Neuronal stem cell (in vitro differentiated cells): ENCODE data around the gene ANXA3.

ENCODE experiments used
- DNase-seq: peaks from one replicate; pipeline ENCODE4 v3.0.0-alpha.2; 2013; ENCODE audit warnings: low spot score
- H2AFZ ChIP-seq: one replicate; pipeline ENCODE4 v1.6.1; 2013; ENCODE audit warnings: mild to moderate bottlenecking, low read length, inconsistent platforms
- H2AK5ac ChIP-seq: 2 replicates; pipeline ENCODE4 v1.6.1; 2013; ENCODE audit warnings: low read depth, mild to moderate bottlenecking, inconsistent platforms, low read length, moderate library complexity, mixed read lengths
- H2BK120ac ChIP-seq: 2 replicates; pipeline ENCODE4 v1.6.1; 2013; ENCODE audit warnings: low read depth, mild to moderate bottlenecking, inconsistent platforms, low read length, moderate library complexity, mixed read lengths
- H2BK12ac ChIP-seq: one replicate; pipeline ENCODE4 v1.6.1; 2013; ENCODE audit warnings: low read length, inconsistent platforms
- H2BK15ac ChIP-seq: 2 replicates; pipeline ENCODE4 v1.6.1; 2013; ENCODE audit warnings: mild to moderate bottlenecking, low read length, inconsistent platforms, mixed read lengths
- H2BK5ac ChIP-seq: one replicate; pipeline ENCODE4 v1.6.1; 2013; ENCODE audit warnings: inconsistent platforms, mild to moderate bottlenecking, low read length, moderate library complexity
- H3K14ac ChIP-seq: one replicate; pipeline ENCODE4 v1.6.1; 2013; ENCODE audit warnings: low read length, inconsistent platforms
- H3K18ac ChIP-seq: 2 replicates; pipeline ENCODE4 v1.6.1; 2013; ENCODE audit warnings: low read length, inconsistent platforms
- H3K23ac ChIP-seq: 2 replicates; pipeline ENCODE4 v1.6.1; 2013; ENCODE audit warnings: low read depth, mild to moderate bottlenecking, mixed read lengths, low read length, inconsistent platforms; ENCODE audit not compliant: poor library complexity
- H3K27ac ChIP-seq: replicated peaks from 3 replicates; pipeline ENCODE4 v1.5.1; 2013; ENCODE audit warnings: low read length, inconsistent platforms
- H3K27me3 ChIP-seq, 3 experiments: 2 replicates each; pipeline ENCODE4 v1.6.1; 2013; ENCODE audit warnings: low read length in 3 of 3, mild to moderate bottlenecking in 2 of 3, inconsistent platforms in 1 of 3, low read depth in 1 of 3, mixed read lengths in 1 of 3, moderate library complexity in 1 of 3; ENCODE audit not compliant: control insufficient read depth in 3 of 3, insufficient read depth in 3 of 3
- H3K36me3 ChIP-seq, 2 donors: replicated peaks in 1 of 2; 2 replicates each; pipeline ENCODE4 v1.6.1; 2013; ENCODE audit warnings: low read length in 2 of 2; ENCODE audit not compliant: control insufficient read depth in 2 of 2, insufficient read depth in 2 of 2
- H3K4ac ChIP-seq: 2 replicates; pipeline ENCODE4 v1.6.1; 2013; ENCODE audit warnings: inconsistent platforms, mild to moderate bottlenecking, low read length, moderate library complexity
- H3K4me1 ChIP-seq, 2 donors: 1 replicate in 1 of 2; 2 replicates in 1 of 2; pipeline ENCODE4 v1.6.1; 2013; ENCODE audit warnings: low read length in 2 of 2, low read depth in 1 of 2; ENCODE audit not compliant: control insufficient read depth in 2 of 2, insufficient read depth in 1 of 2
- H3K4me2 ChIP-seq: one replicate; pipeline ENCODE4 v1.6.1; 2013; ENCODE audit warnings: mild to moderate bottlenecking, low read length, inconsistent platforms; ENCODE audit not compliant: insufficient read depth, poor library complexity, severe bottlenecking
- H3K4me3 ChIP-seq, 2 donors: 2 replicates each; pipeline ENCODE4 v1.5.1; 2013; ENCODE audit warnings: low read length in 2 of 2, mild to moderate bottlenecking in 2 of 2, inconsistent platforms in 1 of 2, moderate library complexity in 1 of 2
- H3K79me1 ChIP-seq: one replicate; pipeline ENCODE4 v1.6.1; 2013; ENCODE audit warnings: low read depth, mild to moderate bottlenecking, inconsistent platforms, low read length, moderate library complexity
- H3K9ac ChIP-seq: one replicate; pipeline ENCODE4 v1.6.1; 2013; ENCODE audit warnings: mild to moderate bottlenecking, low read depth, low read length, inconsistent platforms; ENCODE audit not compliant: poor library complexity
- H3K9me3 ChIP-seq, 2 donors: replicated peaks in 1 of 2; 2 replicates each; pipeline versions ENCODE3 to v1.6.1; 2013; ENCODE audit warnings: low read length in 2 of 2, mild to moderate bottlenecking in 2 of 2, inconsistent platforms in 1 of 2, low read depth in 1 of 2, mixed read lengths in 1 of 2, moderate library complexity in 1 of 2; ENCODE audit not compliant: control insufficient read depth in 2 of 2, insufficient read depth in 1 of 2
- H4K8ac ChIP-seq: one replicate; pipeline ENCODE4 v1.6.1; 2013; ENCODE audit warnings: low read depth, mild to moderate bottlenecking, inconsistent platforms, low read length, moderate library complexity
- H4K91ac ChIP-seq: one replicate; pipeline ENCODE4 v1.6.1; 2013; ENCODE audit warnings: low read length, low read depth, mild to moderate bottlenecking, inconsistent platforms; ENCODE audit not compliant: poor library complexity
- WGBS, 2 donors: extraction: QIAGEN DNeasy Blood & Tissue Kit; methylation state at CpG; one replicate each; pipeline ENCODE4 v1.1.7; 2013; ENCODE audit warnings: missing lambda C conversion rate in 2 of 2, mixed read lengths in 1 of 2; ENCODE audit not compliant: insufficient read length in 2 of 2, insufficient replicate concordance in 1 of 2; ENCODE audit errors: extremely low coverage in 2 of 2; 5-methylcytosine and 5-hydroxymethylcytosine counted together

Gene ANXA3

GRCh38 chr4:78560296-78560963 is 8.9 kb downstream of the ANXA3 start:
- DNase-seq, result no peak
- no CpG with 5 or more reads among the region's 2 CpGs for WGBS, 2 donors
- H2AK5ac ChIP-seq, result no peak overlapping the region
- no peak overlapping the region for H3K23ac ChIP-seq
- no peak overlapping the region for H4K91ac ChIP-seq
- H4K8ac ChIP-seq, result no peak overlapping the region
- H3K4me1 ChIP-seq, result peaks cover 0 to 3% of the 10 kb centered on the region in 2 donors
- no peak overlapping the region for H2BK15ac ChIP-seq
- H3K4ac ChIP-seq, result no peak overlapping the region
- no peak overlapping the region for H2BK5ac ChIP-seq
- H2BK120ac ChIP-seq, result no peak overlapping the region
- no peak overlapping the region for H3K18ac ChIP-seq
- H3K4me2 ChIP-seq, result no peak overlapping the region
- H3K36me3 ChIP-seq, result no peaks in the 10 kb centered on the region
- H3K4me3 ChIP-seq, result no peak overlapping the region
- H3K9me3 ChIP-seq, result no peaks in the 10 kb centered on the region
- no peak overlapping the region for H3K9ac ChIP-seq
- no peak overlapping the region for H3K14ac ChIP-seq
- no peak overlapping the region for H2BK12ac ChIP-seq
- no peaks in the 10 kb centered on the region for H3K27me3 ChIP-seq
- H3K27ac ChIP-seq, result no peak overlapping the region
- H2AFZ ChIP-seq, result no peak overlapping the region
- H3K79me1 ChIP-seq, result no peaks in the 10 kb centered on the region

- no peaks in the 10 kb centered on the region for H3K27me3 ChIP-seq
- H2BK5ac ChIP-seq, result no peak overlapping the region
- H3K79me1 ChIP-seq, result no peaks in the 10 kb centered on the region
- H2AFZ ChIP-seq, result no peak overlapping the region
- H3K23ac ChIP-seq, result no peak overlapping the region
- H3K4me3 ChIP-seq, result no peak overlapping the region
- H2BK15ac ChIP-seq, result no peak overlapping the region
- no peak overlapping the region for H3K4me2 ChIP-seq
- no peak overlapping the region for H3K18ac ChIP-seq
- no peak overlapping the region for H3K9ac ChIP-seq
- H3K4me1 ChIP-seq, result peaks cover 0 to 3% of the 10 kb centered on the region in 2 donors
- no peaks in the 10 kb centered on the region for H3K9me3 ChIP-seq
- H3K14ac ChIP-seq, result no peak overlapping the region
- H2AK5ac ChIP-seq, result no peak overlapping the region
- H3K36me3 ChIP-seq, result no peaks in the 10 kb centered on the region
- H3K4ac ChIP-seq, result no peak overlapping the region
- no peak for DNase-seq
- no peak overlapping the region for H2BK12ac ChIP-seq
- H4K91ac ChIP-seq, result no peak overlapping the region
- no peak overlapping the region for H2BK120ac ChIP-seq
- H3K27ac ChIP-seq, result no peak overlapping the region
- no peak overlapping the region for H4K8ac ChIP-seq
These were observed 10.1 kb downstream of the ANXA3 start for GRCh38 chr4:78561677-78562076.

GRCh38 chr4:78562687-78563086 is 11.1 kb downstream of the ANXA3 start:
- Histone ChIP-seq H3K36me3 (no peaks in the 10 kb centered on the region), H3K14ac (no peak overlapping the region), H3K27ac (no peak overlapping the region), H2BK120ac (no peak overlapping the region), H3K4me2 (no peak overlapping the region), H2BK5ac (no peak overlapping the region), H4K8ac (no peak overlapping the region), H2BK15ac (no peak overlapping the region), H3K9me3 (no peaks in the 10 kb centered on the region), H3K4me3 (no peak overlapping the region), H3K23ac (no peak overlapping the region), H3K27me3 (no peaks in the 10 kb centered on the region), H3K4me1 (peaks cover 0 to 6% of the 10 kb centered on the region in 2 donors), H2AFZ (no peak overlapping the region), H3K9ac (no peak overlapping the region), H2BK12ac (no peak overlapping the region), H2AK5ac (no peak overlapping the region), H4K91ac (no peak overlapping the region), H3K18ac (no peak overlapping the region), H3K4ac (no peak overlapping the region), H3K79me1 (no peaks in the 10 kb centered on the region)
- WGBS, 2 donors, result no CpG with 5 or more reads among the region's 4 CpGs
- DNase-seq, result no peak

GRCh38 chr4:78565971-78566372 is 14.4 kb downstream of the ANXA3 start:
- H3K9me3 ChIP-seq, result no peaks in the 10 kb centered on the region
- H3K9ac ChIP-seq, result no peak overlapping the region
- no peak overlapping the region for H2BK5ac ChIP-seq
- H3K79me1 ChIP-seq, result no peaks in the 10 kb centered on the region
- H2AK5ac ChIP-seq, result no peak overlapping the region
- no peak overlapping the region for H4K8ac ChIP-seq
- no peak overlapping the region for H3K14ac ChIP-seq
- no peak overlapping the region for H2BK15ac ChIP-seq
- no peak for DNase-seq
- no peak overlapping the region for H4K91ac ChIP-seq
- no peaks in the 10 kb centered on the region for H3K36me3 ChIP-seq
- no peak overlapping the region for H2AFZ ChIP-seq
- no peak overlapping the region for H3K27ac ChIP-seq
- H3K27me3 ChIP-seq, result no peaks in the 10 kb centered on the region
- no peak overlapping the region for H3K18ac ChIP-seq
- H3K4me3 ChIP-seq, result no peak overlapping the region
- peaks cover 0 to 6% of the 10 kb centered on the region in 2 donors for H3K4me1 ChIP-seq
- no CpG with 5 or more reads among the region's 2 CpGs for WGBS, 2 donors
- no peak overlapping the region for H2BK120ac ChIP-seq
- no peak overlapping the region for H3K23ac ChIP-seq
- H2BK12ac ChIP-seq, result no peak overlapping the region
- H3K4ac ChIP-seq, result no peak overlapping the region
- H3K4me2 ChIP-seq, result no peak overlapping the region
